Keratinocyte (primary cell): ENCODE measurements around the gene HKDC1. TPM values are rescaled to one million over a fixed set of nuclear protein-coding genes. Genes with fewer than 3 reads are reported as not detected.
A peak's percentile ranks its signal among the peaks of the same experiment; 100 is the strongest.

ENCODE experiments used
- DNase-seq: peaks from one replicate; pipeline ENCODE4 v3.0.0-alpha.2; 2011; ENCODE audit warnings: low read depth, missing footprints, low spot score
- FAIRE-seq: peaks from 2 replicates; lab custom pipeline; 2011; peaks lifted over from hg19 to GRCh38; lab: Jason Lieb, UNC
- H2AFZ ChIP-seq: 2 replicates; pipeline ENCODE4 v1.6.0; 2012; ENCODE audit warnings: low read length, control low read depth, inconsistent platforms; ENCODE audit not compliant: control insufficient read depth
- H3K27ac ChIP-seq: 2 replicates; pipeline ENCODE4 v1.5.1; 2011; ENCODE audit warnings: low read length; ENCODE audit not compliant: control insufficient read depth, insufficient read depth
- H3K27me3 ChIP-seq: 3 replicates; pipeline ENCODE4 v1.6.0; 2011; ENCODE audit warnings: low read length; ENCODE audit not compliant: control insufficient read depth, insufficient read depth; ENCODE audit errors: extremely low read depth
- H3K36me3 ChIP-seq, 2 experiments: 2 replicates in 1 of 2; 3 replicates in 1 of 2; pipeline ENCODE4 v1.5.1; 2011; ENCODE audit warnings: low read length in 2 of 2, mild to moderate bottlenecking in 1 of 2; ENCODE audit not compliant: control insufficient read depth in 2 of 2, insufficient read depth in 2 of 2; ENCODE audit errors: extremely low read depth in 1 of 2
- H3K4me1 ChIP-seq: 3 replicates; pipeline ENCODE4 v1.5.1; 2011; ENCODE audit warnings: low read length; ENCODE audit not compliant: control insufficient read depth, insufficient read depth; ENCODE audit errors: extremely low read depth
- H3K4me2 ChIP-seq: 3 replicates; pipeline ENCODE4 v1.6.0; 2011; ENCODE audit warnings: low read depth, low read length; ENCODE audit not compliant: control insufficient read depth, insufficient read depth; ENCODE audit errors: extremely low read depth
- H3K4me3 ChIP-seq, 3 experiments: fragments of 200-600 bp in 1 of 3; sonication (generic) in 1 of 3; 2 replicates in 2 of 3; 3 replicates in 1 of 3; pipeline ENCODE4 v1.5.1; 2011 to 2016; ENCODE audit warnings: low read length in 3 of 3, mild to moderate bottlenecking in 3 of 3, control low read depth in 2 of 3, inconsistent platforms in 1 of 3, low read depth in 1 of 3, mixed read lengths in 1 of 3, mixed run types in 1 of 3, moderate library complexity in 1 of 3; ENCODE audit not compliant: control insufficient read depth in 2 of 3, insufficient read depth in 2 of 3; ENCODE audit errors: extremely low read depth in 1 of 3
- H3K79me2 ChIP-seq: 2 replicates; pipeline ENCODE4 v1.6.0; 2012; ENCODE audit warnings: low read length; ENCODE audit not compliant: control insufficient read depth, insufficient read depth
- H3K9ac ChIP-seq: 3 replicates; pipeline ENCODE4 v1.6.0; 2011; ENCODE audit warnings: low read length; ENCODE audit not compliant: control insufficient read depth, insufficient read depth; ENCODE audit errors: extremely low read depth
- H3K9me1 ChIP-seq: 3 replicates; pipeline ENCODE4 v1.6.0; 2011; ENCODE audit warnings: low read length; ENCODE audit not compliant: control insufficient read depth, insufficient read depth; ENCODE audit errors: extremely low read depth
- H3K9me3 ChIP-seq: 2 replicates; pipeline ENCODE4 v1.5.1; 2012; ENCODE audit warnings: low read depth, low read length; ENCODE audit not compliant: control insufficient read depth
- H4K20me1 ChIP-seq: 3 replicates; pipeline ENCODE4 v1.6.0; 2011; ENCODE audit warnings: low read length; ENCODE audit not compliant: control insufficient read depth, insufficient read depth; ENCODE audit errors: extremely low read depth
- EZH2 ChIP-seq: IDR thresholded peaks from one replicate; pipeline ENCODE4 v1.6.1; 2012; ENCODE audit warnings: inconsistent platforms, mild to moderate bottlenecking, low read length, moderate library complexity
- dilution Hi-C: fragments of 300-500 bp; cut with MboI; formaldehyde crosslinking; loops from one replicate; pipeline ENCODE4 v1.7.0; 2020; ENCODE audit warnings: low sequenced_read_pairs; ENCODE audit not compliant: extremely low pct_ligation_motif_present
- polyA plus RNA-seq, 5 experiments: library from polyadenylated mRNA; depleted of rRNA in 3 of 5; stranded (reverse) in 3 of 5; stranded (forward) in 1 of 5; unstranded in 1 of 5; fragments of >200 nt; gene quantifications; 1 replicate in 1 of 5; 2 replicates in 3 of 5; 3 replicates in 1 of 5; pipeline versions ENCODE4 v1.2.1 to v1.2.3, GENCODE V29; 2011 to 2012; ENCODE audit warnings: missing spikeins in 2 of 5, low read depth in 1 of 5, low replicate concordance in 1 of 5
- TF ChIP-seq, protein P1 (sequence below), 3 experiments: IDR thresholded peaks in 1 of 3; conservative IDR thresholded peaks in 1 of 3; optimal IDR thresholded peaks in 1 of 3; 2 replicates in 2 of 3; 3 replicates in 1 of 3; pipeline versions ENCODE3 to v1.5.1; 2011; ENCODE audit warnings: low read length in 3 of 3, mild to moderate bottlenecking in 3 of 3, moderate library complexity in 2 of 3, control low read depth in 1 of 3, inconsistent platforms in 1 of 3; ENCODE audit not compliant: insufficient read depth in 2 of 3; ENCODE audit errors: extremely low read depth in 1 of 3

The HKDC1 gene
- polyA plus RNA-seq, 1 donor (not counting 4 experiments of a cell fraction or from before 2014, with no cell fraction given), result 0.33 TPM

DNA sequence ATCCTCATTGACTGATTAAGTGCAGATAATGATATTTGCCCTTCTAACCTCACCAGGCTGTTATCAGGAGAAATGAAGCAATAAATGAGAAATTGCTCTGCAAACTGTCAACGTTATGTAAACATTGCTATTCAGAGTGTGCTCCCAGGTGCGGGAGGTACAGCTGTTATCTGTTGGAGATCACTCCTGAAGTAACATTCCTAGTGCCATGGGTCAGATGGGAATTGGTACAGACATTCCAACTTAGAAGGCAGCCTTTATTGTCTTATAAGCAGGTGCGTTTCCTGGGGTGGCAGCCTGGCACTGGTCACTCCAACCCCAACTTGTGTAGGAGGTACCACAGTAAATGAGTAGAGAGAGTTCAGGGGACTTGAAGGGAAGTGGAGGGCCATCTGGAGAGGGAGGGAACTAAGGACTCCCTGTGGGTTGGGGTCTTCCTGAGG, 95.0 kb downstream of the HKDC1 start:
- FAIRE-seq (no peak), DNase-seq (no peak)
- Histone ChIP-seq H2AFZ (no peak overlapping the region), H3K4me1 (peaks cover 26% of the 10 kb centered on the region), H3K4me3 (no peak overlapping the region), H4K20me1 (no peaks in the 10 kb centered on the region), H3K27ac (no peak overlapping the region), H3K79me2 (peaks cover 15% of the 10 kb centered on the region), H3K9me1 (no peaks in the 10 kb centered on the region), H3K36me3 (peaks cover 0 to 2% of the 10 kb centered on the region in 2 experiments), H3K4me2 (no peak overlapping the region), H3K9me3 (no peaks in the 10 kb centered on the region), H3K9ac (no peak overlapping the region), H3K27me3 (no peaks in the 10 kb centered on the region)
- dilution Hi-C loops, result no loop called here
- TF ChIP-seq EZH2, result no peak
- TF ChIP-seq, protein P1, sequence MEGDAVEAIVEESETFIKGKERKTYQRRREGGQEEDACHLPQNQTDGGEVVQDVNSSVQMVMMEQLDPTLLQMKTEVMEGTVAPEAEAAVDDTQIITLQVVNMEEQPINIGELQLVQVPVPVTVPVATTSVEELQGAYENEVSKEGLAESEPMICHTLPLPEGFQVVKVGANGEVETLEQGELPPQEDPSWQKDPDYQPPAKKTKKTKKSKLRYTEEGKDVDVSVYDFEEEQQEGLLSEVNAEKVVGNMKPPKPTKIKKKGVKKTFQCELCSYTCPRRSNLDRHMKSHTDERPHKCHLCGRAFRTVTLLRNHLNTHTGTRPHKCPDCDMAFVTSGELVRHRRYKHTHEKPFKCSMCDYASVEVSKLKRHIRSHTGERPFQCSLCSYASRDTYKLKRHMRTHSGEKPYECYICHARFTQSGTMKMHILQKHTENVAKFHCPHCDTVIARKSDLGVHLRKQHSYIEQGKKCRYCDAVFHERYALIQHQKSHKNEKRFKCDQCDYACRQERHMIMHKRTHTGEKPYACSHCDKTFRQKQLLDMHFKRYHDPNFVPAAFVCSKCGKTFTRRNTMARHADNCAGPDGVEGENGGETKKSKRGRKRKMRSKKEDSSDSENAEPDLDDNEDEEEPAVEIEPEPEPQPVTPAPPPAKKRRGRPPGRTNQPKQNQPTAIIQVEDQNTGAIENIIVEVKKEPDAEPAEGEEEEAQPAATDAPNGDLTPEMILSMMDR (optimal IDR thresholded peaks at IDR 0.05 in 1 of 3, IDR thresholded peaks at IDR 0.05 in 1 of 3, conservative IDR thresholded peaks at IDR 0.05 in 1 of 3; ENCODE audit: extremely low read depth in 1 of 3, insufficient read depth in 2 of 3, low read length in 3 of 3), result no peak

DNA sequence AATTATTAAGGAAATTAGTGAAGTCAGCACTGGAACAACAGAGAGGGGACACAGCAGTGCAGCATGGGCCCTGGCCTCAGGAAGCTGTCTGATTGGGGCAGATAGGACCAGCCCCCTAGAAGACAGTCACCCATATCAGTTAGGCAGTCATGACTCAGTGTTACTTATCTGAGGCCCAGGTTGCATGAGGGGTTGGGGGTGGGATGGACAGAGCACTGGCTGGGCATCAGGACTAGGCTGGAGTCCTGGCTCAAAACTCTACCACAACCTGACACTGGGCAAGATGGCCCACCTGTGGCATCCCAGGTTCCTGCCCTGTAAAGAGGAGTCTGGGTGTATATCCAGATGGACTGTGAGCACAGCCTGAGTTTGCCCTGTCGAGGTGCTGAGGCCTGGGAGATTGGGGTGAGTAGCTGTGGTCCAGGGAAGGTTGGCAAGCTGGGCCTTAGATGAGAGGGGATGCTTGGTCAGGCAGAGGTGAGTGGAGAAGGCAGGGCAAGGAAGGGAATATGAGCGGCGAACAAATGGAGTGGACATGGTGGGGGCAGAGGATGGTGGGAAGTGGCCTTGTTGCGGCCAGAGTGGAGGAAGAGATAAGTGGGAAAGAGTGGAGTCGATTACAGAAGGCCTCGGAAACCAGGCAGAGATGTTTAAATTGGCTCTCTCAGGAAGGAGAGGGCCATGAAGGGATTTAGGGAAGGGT, 95.6 kb downstream of the HKDC1 start:
- no peak for FAIRE-seq
- Histone ChIP-seq H3K27me3 (no peaks in the 10 kb centered on the region), H3K79me2 (peaks cover 21% of the 10 kb centered on the region), H3K36me3 (peaks cover 0 to 7% of the 10 kb centered on the region in 2 experiments), H4K20me1 (peaks cover 3% of the 10 kb centered on the region), H2AFZ (no peak overlapping the region), H3K4me1 (peaks cover 32% of the 10 kb centered on the region), H3K9me3 (no peaks in the 10 kb centered on the region), H3K9ac (no peak overlapping the region), H3K4me2 (no peak overlapping the region), H3K27ac (peak overlapping the region; percentile 44), H3K9me1 (no peaks in the 10 kb centered on the region), H3K4me3 (no peak overlapping the region)
- TF ChIP-seq EZH2, result no peak
- TF ChIP-seq, protein P1 (optimal IDR thresholded peaks at IDR 0.05 in 1 of 3, IDR thresholded peaks at IDR 0.05 in 1 of 3, conservative IDR thresholded peaks at IDR 0.05 in 1 of 3; ENCODE audit: extremely low read depth in 1 of 3, insufficient read depth in 2 of 3, low read length in 3 of 3), result no peak
- dilution Hi-C loops, result no loop called here
- no peak for DNase-seq
